K562 (cell line): Measurements from ENCODE around the gene PACSIN2. TPM values are rescaled to one million over a fixed set of nuclear protein-coding genes. Genes with fewer than 3 reads are reported as not detected.

Source experiments
- ATAC-seq: fragments of 200-7000 bp; cut with Tn5 transposase; 3 replicates; pipeline ENCODE4 v1.9.1; 2020; ENCODE audit warnings: moderate library complexity
- BruUV-seq: library from RNA; stranded (reverse); fragments of 400-500 nt; replicated peaks from 2 replicates; lab custom pipeline; 2021; lab: Mats Ljungman, UMichigan
- CTCF ChIA-PET: fragments of 300-600 bp; formaldehyde crosslinking; extraction: SDS; loops from one replicate; lab custom pipeline; 2021; ENCODE audit warnings: low intra/inter-chr PET ratio; lab: Yijun Ruan, JAX
- POLR2A ChIA-PET: fragments of 300-600, 350-650 bp; sonication (Branson Sonifier 250); formaldehyde crosslinking; extraction: SDS; loops from one replicate; lab custom pipeline; 2021; ENCODE audit warnings: antibody characterized with exemption, inconsistent platforms; lab: Yijun Ruan, JAX
- DNase-seq, 4 experiments: peaks; one replicate each; pipeline versions ENCODE4 v3.0.0 to v3.0.0-alpha.2; 2011 to 2018; ENCODE audit warnings: low spot score in 3 of 4, mixed read lengths in 3 of 4; ENCODE audit errors: extremely low read depth in 1 of 4
- FAIRE-seq: peaks from 2 replicates; lab custom pipeline; 2011; peaks lifted over from hg19 to GRCh38; lab: Jason Lieb, UNC
- H2AFZ ChIP-seq: 2 replicates; pipeline ENCODE4 v1.6.0; 2011; ENCODE audit warnings: low read depth, low read length, control low read depth, inconsistent platforms
- H3K27ac ChIP-seq: fragments of 200-600 bp; 3 replicates; pipeline ENCODE4 v1.8.0; 2011; ENCODE audit warnings: low read depth, mild to moderate bottlenecking, control low read depth, inconsistent platforms, low read length, moderate library complexity, mixed read lengths; ENCODE audit errors: extremely low read depth
- H3K27me3 ChIP-seq, 2 experiments: fragments of 300-600 bp in 1 of 2; 2 replicates in 1 of 2; 3 replicates in 1 of 2; pipeline versions ENCODE4 v1.6.0 to v1.8.0; 2011; ENCODE audit warnings: inconsistent platforms in 2 of 2, low read length in 2 of 2, mild to moderate bottlenecking in 1 of 2, mixed read lengths in 1 of 2, moderate library complexity in 1 of 2; ENCODE audit not compliant: control insufficient read depth in 2 of 2, insufficient read depth in 2 of 2
- H3K36me3 ChIP-seq: fragments of 300-600 bp; 3 replicates; pipeline ENCODE4 v1.8.0; 2011; ENCODE audit warnings: mild to moderate bottlenecking, low read length, inconsistent platforms; ENCODE audit not compliant: control insufficient read depth, insufficient read depth
- H3K4me1 ChIP-seq, 2 experiments: fragments of 200-600 bp in 1 of 2; replicated peaks in 1 of 2; 2 replicates in 1 of 2; 3 replicates in 1 of 2; pipeline versions ENCODE4 v1.5.1 to v1.8.0; 2011; ENCODE audit warnings: inconsistent platforms in 2 of 2, low read length in 2 of 2, mild to moderate bottlenecking in 1 of 2, mixed read lengths in 1 of 2, moderate library complexity in 1 of 2; ENCODE audit not compliant: control insufficient read depth in 2 of 2, insufficient read depth in 2 of 2
- H3K4me2 ChIP-seq: 2 replicates; pipeline ENCODE4 v1.6.1; 2011; ENCODE audit warnings: low read length, control low read depth, inconsistent platforms, mixed read lengths; ENCODE audit not compliant: insufficient read depth
- H3K4me3 ChIP-seq: fragments of 200-600 bp; sonication (generic), shearing (Covaris generic); 2 replicates; pipeline ENCODE4 v1.5.1; 2016; ENCODE audit warnings: control low read depth, inconsistent platforms
- H3K79me2 ChIP-seq: fragments of 200-600 bp; 3 replicates; pipeline ENCODE4 v1.8.0; 2011; ENCODE audit warnings: low read length, inconsistent platforms; ENCODE audit not compliant: control insufficient read depth, insufficient read depth
- H3K9ac ChIP-seq, 2 experiments: 2 replicates each; pipeline versions ENCODE4 v1.6.0 to v1.6.1; 2011; ENCODE audit warnings: low read depth in 2 of 2, low read length in 2 of 2, control low read depth in 1 of 2, inconsistent platforms in 1 of 2, mild to moderate bottlenecking in 1 of 2, mixed read lengths in 1 of 2; ENCODE audit not compliant: insufficient read depth in 1 of 2
- H3K9me1 ChIP-seq: one replicate; pipeline ENCODE4 v1.6.0; 2011; ENCODE audit warnings: inconsistent platforms, mild to moderate bottlenecking, low read length, moderate library complexity; ENCODE audit not compliant: control insufficient read depth, insufficient read depth
- H3K9me3 ChIP-seq: replicated peaks from 2 replicates; pipeline ENCODE4 v1.5.1; 2011; ENCODE audit warnings: low read depth, low read length, inconsistent platforms; ENCODE audit not compliant: control insufficient read depth, insufficient read depth
- H4K20me1 ChIP-seq: replicated peaks from 2 replicates; pipeline ENCODE4 v1.6.1; 2011; ENCODE audit warnings: low read length, inconsistent platforms, mixed read lengths; ENCODE audit not compliant: control insufficient read depth, insufficient read depth
- E2F1 ChIP-seq: sonication (generic); formaldehyde crosslinking; IDR thresholded peaks from 2 replicates; pipeline ENCODE4 v1.8.1; 2023; ENCODE audit warnings: mild to moderate bottlenecking, missing genetic modification reagents, moderate library complexity
- HDAC3 ChIP-seq: fragments of 450-650 bp; IDR thresholded peaks from 2 replicates; pipeline ENCODE4 v1.6.1; 2018; ENCODE audit warnings: borderline replicate concordance, mild to moderate bottlenecking, moderate library complexity; ENCODE audit not compliant: partially characterized antibody
- L3MBTL2 ChIP-seq: fragments of 450-650 bp; IDR thresholded peaks from 2 replicates; pipeline ENCODE4 v1.6.1; 2016; ENCODE audit warnings: mild to moderate bottlenecking, moderate library complexity
- NFIC ChIP-seq: fragments of 450-650 bp; IDR thresholded peaks from 2 replicates; pipeline ENCODE4 v1.6.1; 2017; ENCODE audit warnings: mild to moderate bottlenecking, inconsistent platforms
- PTBP1 ChIP-seq: fragments of 200-400 bp; formaldehyde crosslinking; IDR thresholded peaks from 2 replicates; pipeline ENCODE4 v1.6.1; 2017; ENCODE audit warnings: low read depth, low read length
- RNF2 ChIP-seq: sonication (generic); IDR thresholded peaks from 2 replicates; pipeline ENCODE4 v1.6.1; 2016
- SIN3A ChIP-seq, 2 experiments: fragments of 150-350 bp in 1 of 2; IDR thresholded peaks; 2 replicates each; pipeline ENCODE4 v1.6.1; 2011 to 2016; ENCODE audit warnings: borderline replicate concordance in 2 of 2, low read depth in 2 of 2, low read length in 2 of 2, mild to moderate bottlenecking in 2 of 2, moderate library complexity in 2 of 2; ENCODE audit not compliant: control insufficient read depth in 1 of 2
- SIN3B ChIP-seq: fragments of 450-650 bp; IDR thresholded peaks from 2 replicates; pipeline ENCODE4 v1.6.1; 2017; ENCODE audit warnings: low read depth, mild to moderate bottlenecking, moderate library complexity
- SIRT6 ChIP-seq: IDR thresholded peaks from one replicate; pipeline ENCODE4 v1.6.1; 2012; ENCODE audit warnings: low read depth, mild to moderate bottlenecking, control low read depth, inconsistent platforms, low read length, moderate library complexity
- ZBTB7A ChIP-seq: IDR thresholded peaks from 2 replicates; pipeline ENCODE4 v1.6.1; 2011; ENCODE audit warnings: low read depth, mild to moderate bottlenecking, low read length, moderate library complexity, borderline replicate concordance; ENCODE audit not compliant: control insufficient read depth
- ZNF12 ChIP-seq: sonication (generic); formaldehyde crosslinking; IDR thresholded peaks from 2 replicates; pipeline ENCODE4 v1.4.0; 2020; ENCODE audit warnings: mild to moderate bottlenecking, missing genetic modification reagents
- ZNF134 ChIP-seq: fragments of 250-450 bp; sonication (Bioruptor Pico); conservative IDR thresholded peaks from 2 replicates; pipeline ENCODE4 v1.4.0; 2020
- ZNF586 ChIP-seq: fragments of 450-650 bp; formaldehyde crosslinking; conservative IDR thresholded peaks from 2 replicates; pipeline ENCODE4 v1.4.0; 2020; ENCODE audit warnings: mild to moderate bottlenecking, moderate library complexity
- WGBS: fragments of 100-300 bp; shearing (Covaris generic); methylation state at CpG from one replicate; pipeline ENCODE4 v1.1.6; 2016; ENCODE audit warnings: low coverage, mixed read lengths; ENCODE audit not compliant: insufficient coverage; ENCODE audit errors: missing lambda C conversion rate; 5-methylcytosine and 5-hydroxymethylcytosine counted together
- in situ Hi-C: fragments of 300-500 bp; cut with MboI; formaldehyde crosslinking; loops from 4 replicates; pipeline ENCODE4 v1.15.0; 2018; ENCODE audit warnings: inconsistent platforms, mixed read lengths
- intact Hi-C: fragments of 100-400 bp; cut with micrococcal nuclease; formaldehyde crosslinking; loops from 2 replicates; pipeline ENCODE4 v1.14.2; 2022
- polyA plus RNA-seq, 8 experiments: library from polyadenylated mRNA; depleted of rRNA in 4 of 8; stranded (reverse) in 5 of 8; unstranded in 3 of 8; fragments of >200 nt; fragmentation: Nextera tagmentation in 2 of 8; fragmentation: Illumina TruSeq in 1 of 8; extraction: Ambion mirVana in 2 of 8; extraction: Trizol in 1 of 8; gene quantifications; 2 replicates each; pipeline versions ENCODE4 v1.2.1 to v1.2.3, GENCODE V29; 2011 to 2014; ENCODE audit warnings: inconsistent platforms in 1 of 8, missing spikeins in 1 of 8
- total RNA-seq, 7 experiments: library from RNA; depleted of rRNA in 6 of 7; stranded (reverse); fragments of >200 nt in 6 of 7; fragmentation: Illumina TruSeq in 2 of 7; extraction: Trizol in 2 of 7; gene quantifications; 2 replicates each; pipeline versions ENCODE4 v1.2.1 to v1.2.3, GENCODE V29; 2011 to 2021; ENCODE audit warnings: low replicate concordance in 1 of 7
- TF ChIP-seq, protein P1 (sequence below): fragments of 450-650 bp; IDR thresholded peaks from 2 replicates; pipeline ENCODE4 v1.6.1; 2018; ENCODE audit not compliant: partially characterized antibody
- TF ChIP-seq, protein P2 (sequence below): IDR thresholded peaks from 2 replicates; pipeline ENCODE4 v1.6.1; 2016; ENCODE audit warnings: missing genetic modification characterization, missing compliant biosample characterization

The PACSIN2 gene
- total and polyA plus RNA-seq, 9 of the 15 experiments (the other 6 are each of a cell fraction or from before 2014, with no cell fraction given): 0.45 to 45.1 (median 23.9) TPM

- DNase-seq: no peak
- no peak for ATAC-seq
- in situ Hi-C loops (no loop called here), intact Hi-C loops (no loop called here)
- no TSS peak for BruUV-seq
- WGBS: 91% methylated on average over 13 of the region's 14 CpGs
- peaks cover 53% of the 10 kb centered on the region; the same call in 2 of the 3 replicates for H3K36me3 ChIP-seq
- H3K9me3 ChIP-seq: no peaks in the 10 kb centered on the region
- no peak for FAIRE-seq
- H2AFZ ChIP-seq: no peak overlapping the region
- H3K27me3 ChIP-seq: no peaks in the 10 kb centered on the region
- ChIA-PET CTCF (no interaction called here), POLR2A (interaction anchor here (0.7 kb wide), 1 partner anchor 1793 kb away, joined by 3 read pairs; no protein-coding TSS in a partner anchor)
- TF ChIP-seq PTBP1: no peak
- TF ChIP-seq NFIC: no peak
- TF ChIP-seq, protein P1, sequence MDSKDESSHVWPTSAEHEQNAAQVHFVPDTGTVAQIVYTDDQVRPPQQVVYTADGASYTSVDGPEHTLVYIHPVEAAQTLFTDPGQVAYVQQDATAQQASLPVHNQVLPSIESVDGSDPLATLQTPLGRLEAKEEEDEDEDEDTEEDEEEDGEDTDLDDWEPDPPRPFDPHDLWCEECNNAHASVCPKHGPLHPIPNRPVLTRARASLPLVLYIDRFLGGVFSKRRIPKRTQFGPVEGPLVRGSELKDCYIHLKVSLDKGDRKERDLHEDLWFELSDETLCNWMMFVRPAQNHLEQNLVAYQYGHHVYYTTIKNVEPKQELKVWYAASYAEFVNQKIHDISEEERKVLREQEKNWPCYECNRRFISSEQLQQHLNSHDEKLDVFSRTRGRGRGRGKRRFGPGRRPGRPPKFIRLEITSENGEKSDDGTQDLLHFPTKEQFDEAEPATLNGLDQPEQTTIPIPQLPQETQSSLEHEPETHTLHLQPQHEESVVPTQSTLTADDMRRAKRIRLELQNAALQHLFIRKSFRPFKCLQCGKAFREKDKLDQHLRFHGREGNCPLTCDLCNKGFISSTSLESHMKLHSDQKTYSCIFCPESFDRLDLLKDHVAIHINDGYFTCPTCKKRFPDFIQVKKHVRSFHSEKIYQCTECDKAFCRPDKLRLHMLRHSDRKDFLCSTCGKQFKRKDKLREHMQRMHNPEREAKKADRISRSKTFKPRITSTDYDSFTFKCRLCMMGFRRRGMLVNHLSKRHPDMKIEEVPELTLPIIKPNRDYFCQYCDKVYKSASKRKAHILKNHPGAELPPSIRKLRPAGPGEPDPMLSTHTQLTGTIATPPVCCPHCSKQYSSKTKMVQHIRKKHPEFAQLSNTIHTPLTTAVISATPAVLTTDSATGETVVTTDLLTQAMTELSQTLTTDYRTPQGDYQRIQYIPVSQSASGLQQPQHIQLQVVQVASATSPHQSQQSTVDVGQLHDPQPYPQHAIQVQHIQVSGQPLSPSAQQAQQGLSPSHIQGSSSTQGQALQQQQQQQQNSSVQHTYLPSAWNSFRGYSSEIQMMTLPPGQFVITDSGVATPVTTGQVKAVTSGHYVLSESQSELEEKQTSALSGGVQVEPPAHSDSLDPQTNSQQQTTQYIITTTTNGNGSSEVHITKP: no peak
- no peak for TF ChIP-seq SIN3A (IDR thresholded peaks at IDR 0.05; ENCODE audit: borderline replicate concordance in 2 of 2, control insufficient read depth in 1 of 2, low read depth in 2 of 2, low read length in 2 of 2)
- TF ChIP-seq, protein P2, sequence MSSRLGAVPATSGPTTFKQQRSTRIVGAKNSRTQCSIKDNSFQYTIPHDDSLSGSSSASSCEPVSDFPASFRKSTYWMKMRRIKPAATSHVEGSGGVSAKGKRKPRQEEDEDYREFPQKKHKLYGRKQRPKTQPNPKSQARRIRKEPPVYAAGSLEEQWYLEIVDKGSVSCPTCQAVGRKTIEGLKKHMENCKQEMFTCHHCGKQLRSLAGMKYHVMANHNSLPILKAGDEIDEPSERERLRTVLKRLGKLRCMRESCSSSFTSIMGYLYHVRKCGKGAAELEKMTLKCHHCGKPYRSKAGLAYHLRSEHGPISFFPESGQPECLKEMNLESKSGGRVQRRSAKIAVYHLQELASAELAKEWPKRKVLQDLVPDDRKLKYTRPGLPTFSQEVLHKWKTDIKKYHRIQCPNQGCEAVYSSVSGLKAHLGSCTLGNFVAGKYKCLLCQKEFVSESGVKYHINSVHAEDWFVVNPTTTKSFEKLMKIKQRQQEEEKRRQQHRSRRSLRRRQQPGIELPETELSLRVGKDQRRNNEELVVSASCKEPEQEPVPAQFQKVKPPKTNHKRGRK (tag): no peak
- TF ChIP-seq RNF2: no peak
- TF ChIP-seq E2F1: no peak
- TF ChIP-seq ZBTB7A: no peak
- TF ChIP-seq L3MBTL2: no peak
- TF ChIP-seq SIRT6: no peak
- TF ChIP-seq SIN3B: no peak
- TF ChIP-seq ZNF12 (CRISPR knock-in tag): no peak
- no peak for TF ChIP-seq HDAC3
- no peak for TF ChIP-seq ZNF586 (CRISPR knock-in tag)
- no peak for TF ChIP-seq ZNF134 (CRISPR knock-in tag)
- H3K4me1 ChIP-seq: no peaks in the 10 kb centered on the region
- H3K9me1 ChIP-seq: no peaks in the 10 kb centered on the region
- no peak overlapping the region for H3K4me3 ChIP-seq
- no peak overlapping the region for H3K9ac ChIP-seq
- no peak overlapping the region for H3K27ac ChIP-seq
- H3K4me2 ChIP-seq: no peak overlapping the region
- no peaks in the 10 kb centered on the region for H3K79me2 ChIP-seq
- no peaks in the 10 kb centered on the region for H4K20me1 ChIP-seq
Observed at GRCh38 chr22:42879371-42880021, 135.5 kb downstream of the PACSIN2 start.
